Keratinocyte (primary cell): ENCODE data around the gene SPRED3.
"Not testable (repeated sequence)": the region's sequence is repeated elsewhere in the genome, so short reads cannot be mapped to it uniquely, and the experiment has no call there.

Experiments used
- EZH2 ChIP-seq: IDR thresholded peaks from one replicate; pipeline ENCODE4 v1.6.1; 2012; ENCODE audit warnings: inconsistent platforms, mild to moderate bottlenecking, low read length, moderate library complexity
- TF ChIP-seq, protein P1 (sequence below), 3 experiments: IDR thresholded peaks in 1 of 3; conservative IDR thresholded peaks in 1 of 3; optimal IDR thresholded peaks in 1 of 3; 2 replicates in 2 of 3; 3 replicates in 1 of 3; pipeline versions ENCODE3 to v1.5.1; 2011; ENCODE audit warnings: low read length in 3 of 3, mild to moderate bottlenecking in 3 of 3, moderate library complexity in 2 of 3, control low read depth in 1 of 3, inconsistent platforms in 1 of 3; ENCODE audit not compliant: insufficient read depth in 2 of 3; ENCODE audit errors: extremely low read depth in 1 of 3

GRCh38 chr19:38410407-38410806 is 21.9 kb downstream of the SPRED3 start:
- TF ChIP-seq, protein P1, sequence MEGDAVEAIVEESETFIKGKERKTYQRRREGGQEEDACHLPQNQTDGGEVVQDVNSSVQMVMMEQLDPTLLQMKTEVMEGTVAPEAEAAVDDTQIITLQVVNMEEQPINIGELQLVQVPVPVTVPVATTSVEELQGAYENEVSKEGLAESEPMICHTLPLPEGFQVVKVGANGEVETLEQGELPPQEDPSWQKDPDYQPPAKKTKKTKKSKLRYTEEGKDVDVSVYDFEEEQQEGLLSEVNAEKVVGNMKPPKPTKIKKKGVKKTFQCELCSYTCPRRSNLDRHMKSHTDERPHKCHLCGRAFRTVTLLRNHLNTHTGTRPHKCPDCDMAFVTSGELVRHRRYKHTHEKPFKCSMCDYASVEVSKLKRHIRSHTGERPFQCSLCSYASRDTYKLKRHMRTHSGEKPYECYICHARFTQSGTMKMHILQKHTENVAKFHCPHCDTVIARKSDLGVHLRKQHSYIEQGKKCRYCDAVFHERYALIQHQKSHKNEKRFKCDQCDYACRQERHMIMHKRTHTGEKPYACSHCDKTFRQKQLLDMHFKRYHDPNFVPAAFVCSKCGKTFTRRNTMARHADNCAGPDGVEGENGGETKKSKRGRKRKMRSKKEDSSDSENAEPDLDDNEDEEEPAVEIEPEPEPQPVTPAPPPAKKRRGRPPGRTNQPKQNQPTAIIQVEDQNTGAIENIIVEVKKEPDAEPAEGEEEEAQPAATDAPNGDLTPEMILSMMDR (optimal IDR thresholded peaks at IDR 0.05 in 1 of 3, IDR thresholded peaks at IDR 0.05 in 1 of 3, conservative IDR thresholded peaks at IDR 0.05 in 1 of 3; ENCODE audit: extremely low read depth in 1 of 3, insufficient read depth in 2 of 3, low read length in 3 of 3), result not testable (repeated sequence)
- TF ChIP-seq EZH2, result not testable (repeated sequence)
